GM19193 (cell line): ENCODE data around the gene ADAMTSL2.

ENCODE experiments used
- POLR2A ChIP-seq: IDR thresholded peaks from 4 replicates; pipeline ENCODE4 v1.6.1; 2011; ENCODE audit not compliant: insufficient read depth, insufficient read length; ENCODE audit errors: extremely low read depth

The ADAMTSL2 gene

GRCh38 chr9:133545494-133546286, 11.2 kb downstream of the ADAMTSL2 start:
- no peak for TF ChIP-seq POLR2A

- TF ChIP-seq POLR2A: no peak
Observed at GRCh38 chr9:133546287-133546680, 11.8 kb downstream of the ADAMTSL2 start.

- TF ChIP-seq POLR2A: no peak
Observed at GRCh38 chr9:133547116-133547515, 12.6 kb downstream of the ADAMTSL2 start.

GRCh38 chr9:133551446-133551845, 16.9 kb downstream of the ADAMTSL2 start:
- TF ChIP-seq POLR2A: no peak

GRCh38 chr9:133552236-133552635, 17.7 kb downstream of the ADAMTSL2 start:
- TF ChIP-seq POLR2A: no peak

GRCh38 chr9:133553123-133553522, 18.6 kb downstream of the ADAMTSL2 start:
- no peak for TF ChIP-seq POLR2A

GRCh38 chr9:133553973-133554713, 19.6 kb downstream of the ADAMTSL2 start:
- no peak for TF ChIP-seq POLR2A

GRCh38 chr9:133554729-133555128, 20.2 kb downstream of the ADAMTSL2 start:
- no peak for TF ChIP-seq POLR2A

- no peak for TF ChIP-seq POLR2A
Observed at GRCh38 chr9:133556354-133556753, 21.9 kb downstream of the ADAMTSL2 start.

- TF ChIP-seq POLR2A: no peak
Observed at GRCh38 chr9:133557581-133557980, 23.1 kb downstream of the ADAMTSL2 start.

GRCh38 chr9:133558191-133559126, 24.0 kb downstream of the ADAMTSL2 start:
- TF ChIP-seq POLR2A: peak; percentile 29

GRCh38 chr9:133560311-133560710, 25.8 kb downstream of the ADAMTSL2 start:
- TF ChIP-seq POLR2A: no peak

- TF ChIP-seq POLR2A: no peak
Observed at GRCh38 chr9:133560944-133561343, 26.4 kb downstream of the ADAMTSL2 start.

GRCh38 chr9:133561976-133562554, 27.6 kb downstream of the ADAMTSL2 start:
- no peak for TF ChIP-seq POLR2A
